ENCODE data around the gene IMPACT.

- TF ChIP-seq TEAD4 (CRISPR knock-in tag; IDR thresholded peaks at IDR 0.05), result no peak
- TF ChIP-seq ZNF121 (CRISPR knock-in tag; IDR thresholded peaks at IDR 0.05), result no peak
- no peak for TF ChIP-seq JUN (CRISPR knock-in tag; IDR thresholded peaks at IDR 0.05)
- no peak for TF ChIP-seq ESRRA (CRISPR knock-in tag; IDR thresholded peaks at IDR 0.05; ENCODE audit: borderline replicate concordance)
- TF ChIP-seq TEAD1 (CRISPR knock-in tag; IDR thresholded peaks at IDR 0.05), result no peak
- no peak for TF ChIP-seq USF1 (CRISPR knock-in tag; IDR thresholded peaks at IDR 0.05)
- no peak for TF ChIP-seq ZNF512 (CRISPR knock-in tag; IDR thresholded peaks at IDR 0.05; ENCODE audit: borderline replicate concordance)
- TF ChIP-seq CTCF (IDR thresholded peaks at IDR 0.05), result peak; percentile 77
- no peak for TF ChIP-seq MAX (CRISPR knock-in tag; IDR thresholded peaks at IDR 0.05)
- TF ChIP-seq ZNF317 (CRISPR knock-in tag; IDR thresholded peaks at IDR 0.05; ENCODE audit: borderline replicate concordance, low read depth), result no peak
- no peak for TF ChIP-seq MYBL2 (CRISPR knock-in tag; IDR thresholded peaks at IDR 0.05)
- TF ChIP-seq ZNF263 (CRISPR knock-in tag; IDR thresholded peaks at IDR 0.05; ENCODE audit: low read depth), result no peak
Observed at GRCh38 chr18:24488824-24489493, 62.5 kb downstream of the IMPACT start.

All from WTC11 (cell line).